ENCODE results near the gene LZIC.

LZIC gene

GRCh38 chr1:9912264-9912936, 30.8 kb downstream of the LZIC start:
- Histone ChIP-seq H2AFZ (ENCODE audit: low read length) (no peak overlapping the region), H3K9me2 (replicated peaks; ENCODE audit: low read depth, low read length) (no peaks in the 10 kb centered on the region), H3K4me1 (ENCODE audit: insufficient read depth, low read length, poor library complexity, severe bottlenecking) (peaks cover 25% of the 10 kb centered on the region), H3K4me3 (ENCODE audit: low read length, poor library complexity, severe bottlenecking) (no peak overlapping the region), H4K20me1 (ENCODE audit: insufficient read depth, low read length, poor library complexity, severe bottlenecking) (peaks cover 6% of the 10 kb centered on the region), H3K27me3 (ENCODE audit: insufficient read depth, low read length, poor library complexity, severe bottlenecking) (no peaks in the 10 kb centered on the region), H3K9ac (ENCODE audit: low read depth, low read length, poor library complexity, severe bottlenecking) (no peak overlapping the region), H3K36me3 (ENCODE audit: insufficient read depth, low read length) (no peaks in the 10 kb centered on the region), H3K9me3 (ENCODE audit: insufficient read depth, low read depth, low read length) (no peaks in the 10 kb centered on the region), H3K79me2 (ENCODE audit: insufficient read depth, low read length) (peaks cover 21% of the 10 kb centered on the region), H3K4me2 (ENCODE audit: low read depth, low read length, poor library complexity, severe bottlenecking) (no peak overlapping the region), H3F3A (ENCODE audit: low read depth) (no peaks in the 10 kb centered on the region)
- no peak for TF ChIP-seq EZH2phosphoT487 (IDR thresholded peaks at IDR 0.05; ENCODE audit: borderline replicate concordance)
- TF ChIP-seq, protein P1, sequence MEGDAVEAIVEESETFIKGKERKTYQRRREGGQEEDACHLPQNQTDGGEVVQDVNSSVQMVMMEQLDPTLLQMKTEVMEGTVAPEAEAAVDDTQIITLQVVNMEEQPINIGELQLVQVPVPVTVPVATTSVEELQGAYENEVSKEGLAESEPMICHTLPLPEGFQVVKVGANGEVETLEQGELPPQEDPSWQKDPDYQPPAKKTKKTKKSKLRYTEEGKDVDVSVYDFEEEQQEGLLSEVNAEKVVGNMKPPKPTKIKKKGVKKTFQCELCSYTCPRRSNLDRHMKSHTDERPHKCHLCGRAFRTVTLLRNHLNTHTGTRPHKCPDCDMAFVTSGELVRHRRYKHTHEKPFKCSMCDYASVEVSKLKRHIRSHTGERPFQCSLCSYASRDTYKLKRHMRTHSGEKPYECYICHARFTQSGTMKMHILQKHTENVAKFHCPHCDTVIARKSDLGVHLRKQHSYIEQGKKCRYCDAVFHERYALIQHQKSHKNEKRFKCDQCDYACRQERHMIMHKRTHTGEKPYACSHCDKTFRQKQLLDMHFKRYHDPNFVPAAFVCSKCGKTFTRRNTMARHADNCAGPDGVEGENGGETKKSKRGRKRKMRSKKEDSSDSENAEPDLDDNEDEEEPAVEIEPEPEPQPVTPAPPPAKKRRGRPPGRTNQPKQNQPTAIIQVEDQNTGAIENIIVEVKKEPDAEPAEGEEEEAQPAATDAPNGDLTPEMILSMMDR (conservative IDR thresholded peaks at IDR 0.05; ENCODE audit: low read length): no peak

- Histone ChIP-seq H3K9ac (ENCODE audit: low read depth, low read length, poor library complexity, severe bottlenecking) (peak overlapping the region; percentile 77), H4K20me1 (ENCODE audit: insufficient read depth, low read length, poor library complexity, severe bottlenecking) (peaks cover 6% of the 10 kb centered on the region), H3K4me3 (ENCODE audit: low read length, poor library complexity, severe bottlenecking) (peak overlapping the region; percentile 83), H3K36me3 (ENCODE audit: insufficient read depth, low read length) (no peaks in the 10 kb centered on the region), H3K4me1 (ENCODE audit: insufficient read depth, low read length, poor library complexity, severe bottlenecking) (peaks cover 33% of the 10 kb centered on the region), H3K9me3 (ENCODE audit: insufficient read depth, low read depth, low read length) (no peaks in the 10 kb centered on the region), H3K4me2 (ENCODE audit: low read depth, low read length, poor library complexity, severe bottlenecking) (peak overlapping the region; percentile 75), H3K9me2 (replicated peaks; ENCODE audit: low read depth, low read length) (no peaks in the 10 kb centered on the region), H3K79me2 (ENCODE audit: insufficient read depth, low read length) (peaks cover 22% of the 10 kb centered on the region), H3F3A (ENCODE audit: low read depth) (no peaks in the 10 kb centered on the region), H3K27me3 (ENCODE audit: insufficient read depth, low read length, poor library complexity, severe bottlenecking) (no peaks in the 10 kb centered on the region), H2AFZ (ENCODE audit: low read length) (peak overlapping the region; percentile 91)
- TF ChIP-seq EZH2phosphoT487 (IDR thresholded peaks at IDR 0.05; ENCODE audit: borderline replicate concordance): no peak
- TF ChIP-seq, protein P1 (conservative IDR thresholded peaks at IDR 0.05; ENCODE audit: low read length): no peak
Measured at GRCh38 chr1:9910423-9911178, 32.6 kb downstream of the LZIC start.

- Histone ChIP-seq H3K9me3 (ENCODE audit: insufficient read depth, low read depth, low read length) (no peaks in the 10 kb centered on the region), H2AFZ (ENCODE audit: low read length) (peak within 1 kb of the TSS; percentile 91), H3K9me2 (replicated peaks; ENCODE audit: low read depth, low read length) (no peaks in the 10 kb centered on the region), H4K20me1 (ENCODE audit: insufficient read depth, low read length, poor library complexity, severe bottlenecking) (peaks cover 6% of the 10 kb centered on the region), H3K36me3 (ENCODE audit: insufficient read depth, low read length) (no peaks in the 10 kb centered on the region), H3K4me3 (ENCODE audit: low read length, poor library complexity, severe bottlenecking) (peak within 1 kb of the TSS; percentile 99), H3K27me3 (ENCODE audit: insufficient read depth, low read length, poor library complexity, severe bottlenecking) (no peaks in the 10 kb centered on the region), H3K4me2 (ENCODE audit: low read depth, low read length, poor library complexity, severe bottlenecking) (peak within 1 kb of the TSS; percentile 98), H3F3A (ENCODE audit: low read depth) (no peaks in the 10 kb centered on the region), H3K9ac (ENCODE audit: low read depth, low read length, poor library complexity, severe bottlenecking) (peak within 1 kb of the TSS; percentile 96), H3K79me2 (ENCODE audit: insufficient read depth, low read length) (peaks cover 22% of the 10 kb centered on the region), H3K4me1 (ENCODE audit: insufficient read depth, low read length, poor library complexity, severe bottlenecking) (peaks cover 33% of the 10 kb centered on the region)
- TF ChIP-seq, protein P1 (conservative IDR thresholded peaks at IDR 0.05; ENCODE audit: low read length): no peak
- TF ChIP-seq EZH2phosphoT487 (IDR thresholded peaks at IDR 0.05; ENCODE audit: borderline replicate concordance): no peak
Measured at GRCh38 chr1:9910076-9910422, 33.1 kb downstream of the LZIC start, which contains the start of gene CTNNBIP1. Gene CTNNBIP1 (minus strand): TSS chr1:9910269. CDS start chr1:9872064, 38,205 bp downstream.
